Prostate gland (tissue), 2 donors: ENCODE measurements around the gene STK24. TPM values are rescaled to one million over a fixed set of nuclear protein-coding genes. Genes with fewer than 3 reads are reported as not detected.

ENCODE experiments used
- DNase-seq: peaks from one replicate; pipeline ENCODE4 v3.0.0-alpha.2; 2019; ENCODE audit warnings: low spot score
- H3K27ac ChIP-seq, 2 donors: fragments of 200-600 bp; sonication (generic); 2 replicates each; pipeline ENCODE4 v1.5.1; 2017 to 2019
- H3K27me3 ChIP-seq: fragments of 200-600 bp; sonication (generic); replicated peaks from 2 replicates; pipeline ENCODE4 v1.5.1; 2019; ENCODE audit not compliant: insufficient read depth
- H3K36me3 ChIP-seq, 2 donors: fragments of 200-600 bp; sonication (generic); 1 replicate in 1 of 2; 2 replicates in 1 of 2; pipeline versions ENCODE4 v1.5.1 to v1.8.1; 2017 to 2019
- H3K4me1 ChIP-seq: fragments of 200-600 bp; sonication (generic); replicated peaks from 2 replicates; pipeline ENCODE4 v1.5.1; 2019
- H3K4me3 ChIP-seq, 2 donors: fragments of 200-600 bp; sonication (generic); 2 replicates each; pipeline ENCODE4 v1.5.1; 2017 to 2019
- H3K9me3 ChIP-seq: fragments of 200-600 bp; sonication (generic); 2 replicates; pipeline ENCODE4 v1.5.1; 2017
- CTCF ChIP-seq, 4 experiments: fragments of 200-600 bp in 2 of 4; fragments of 450-650 bp in 2 of 4; sonication (generic) in 2 of 4; IDR thresholded peaks; 1 replicate in 3 of 4; 2 replicates in 1 of 4; pipeline ENCODE4 v1.5.1; 2016 to 2019; ENCODE audit warnings: antibody characterized with exemption in 4 of 4, mild to moderate bottlenecking in 2 of 4, moderate library complexity in 2 of 4
- POLR2A ChIP-seq: fragments of 450-650 bp; IDR thresholded peaks from one replicate; pipeline ENCODE4 v1.6.1; 2016; ENCODE audit warnings: antibody characterized with exemption, mild to moderate bottlenecking
- POLR2AphosphoS5 ChIP-seq: sonication (generic); formaldehyde crosslinking; IDR thresholded peaks from one replicate; pipeline ENCODE4 v1.6.1; 2017; ENCODE audit warnings: antibody characterized with exemption
- WGBS: methylation state at CpG from one replicate; pipeline ENCODE4 v1.1.5; 2018; 5-methylcytosine and 5-hydroxymethylcytosine counted together
- intact Hi-C: fragments of 100-400 bp; cut with DNase I; formaldehyde crosslinking; loops from one replicate; pipeline ENCODE4 v1.14.2; 2022
- total RNA-seq, 2 donors: library from RNA; depleted of rRNA; stranded (reverse); fragments of >200 nt; gene quantifications; one replicate each; pipeline ENCODE4 v1.1.0, GENCODE V29; 2016

The STK24 gene
- total RNA-seq, 2 donors from 2014 or later, result 80.5 to 187 TPM

- H3K27me3 ChIP-seq, result no peaks in the 10 kb centered on the region
- TF ChIP-seq CTCF (IDR thresholded peaks at IDR 0.05) (no peak), POLR2AphosphoS5 (no peak)
- H3K9me3 ChIP-seq, result no peaks in the 10 kb centered on the region
- H3K36me3 ChIP-seq, result no peaks in the 10 kb centered on the region
- no peak overlapping the region for H3K27ac ChIP-seq
- 64% methylated on average over 7 of the region's 7 CpGs for WGBS
- no peak for DNase-seq
- no peak overlapping the region for H3K4me3 ChIP-seq
- intact Hi-C loops, result loop anchor here (5.0 kb wide), 1 partner anchor 38 kb away; the partner anchor contains the start of gene STK24
- peaks cover 25% of the 10 kb centered on the region for H3K4me1 ChIP-seq
Observed at GRCh38 chr13:98539666-98540065, 37.2 kb downstream of the STK24 start.

GRCh38 chr13:98538876-98539275 is 38.0 kb downstream of the STK24 start:
- WGBS, result 95% methylated on average over 8 of the region's 8 CpGs
- no peak for DNase-seq
- no peak overlapping the region for H3K4me3 ChIP-seq
- TF ChIP-seq CTCF (IDR thresholded peaks at IDR 0.05) (no peak), POLR2AphosphoS5 (no peak), POLR2A (no peak)
- no peaks in the 10 kb centered on the region for H3K9me3 ChIP-seq
- H3K4me1 ChIP-seq, result peaks cover 25% of the 10 kb centered on the region
- H3K36me3 ChIP-seq, result no peaks in the 10 kb centered on the region
- intact Hi-C loops, result no loop called here
- no peaks in the 10 kb centered on the region for H3K27me3 ChIP-seq
- H3K27ac ChIP-seq, result no peak overlapping the region

- Histone ChIP-seq H3K27ac (no peak overlapping the region), H3K27me3 (no peaks in the 10 kb centered on the region), H3K4me3 (no peak overlapping the region), H3K36me3 (no peaks in the 10 kb centered on the region), H3K4me1 (peaks cover 23% of the 10 kb centered on the region), H3K9me3 (no peaks in the 10 kb centered on the region)
- no peak for TF ChIP-seq CTCF (IDR thresholded peaks at IDR 0.05)
- no peak for TF ChIP-seq POLR2AphosphoS5
- TF ChIP-seq POLR2A, result no peak
- DNase-seq, result no peak
- intact Hi-C loops, result no loop called here
- 87% methylated on average over 6 of the region's 6 CpGs for WGBS
Observed at GRCh38 chr13:98537740-98538139, 39.2 kb downstream of the STK24 start.

- no peak for DNase-seq
- no peak for TF ChIP-seq POLR2AphosphoS5
- TF ChIP-seq POLR2A, result no peak
- no peak for TF ChIP-seq CTCF (IDR thresholded peaks at IDR 0.05)
- Histone ChIP-seq H3K27me3 (no peaks in the 10 kb centered on the region), H3K4me3 (no peak overlapping the region), H3K9me3 (no peaks in the 10 kb centered on the region), H3K27ac (no peak overlapping the region), H3K4me1 (peaks cover 19% of the 10 kb centered on the region), H3K36me3 (no peaks in the 10 kb centered on the region)
- intact Hi-C loops, result no loop called here
- 88% methylated on average over 14 of the region's 14 CpGs for WGBS
Observed at GRCh38 chr13:98537306-98537705, 39.6 kb downstream of the STK24 start.

GRCh38 chr13:98536729-98537128 is 40.2 kb downstream of the STK24 start:
- Histone ChIP-seq H3K36me3 (no peaks in the 10 kb centered on the region), H3K4me3 (no peak overlapping the region), H3K4me1 (peaks cover 13% of the 10 kb centered on the region), H3K9me3 (no peaks in the 10 kb centered on the region), H3K27me3 (no peaks in the 10 kb centered on the region), H3K27ac (no peak overlapping the region)
- intact Hi-C loops, result no loop called here
- TF ChIP-seq CTCF (IDR thresholded peaks at IDR 0.05) (no peak), POLR2AphosphoS5 (no peak), POLR2A (no peak)
- DNase-seq, result no peak
- WGBS, result 83% methylated on average over 14 of the region's 14 CpGs
